ACC112 (cell line): ENCODE measurements around the gene PPP1R7.

Experiments used
- H2AFZ ChIP-seq: fragments of 200-600 bp; sonication (generic); one replicate; pipeline ENCODE4 v1.6.0; 2017; ENCODE audit warnings: antibody characterized with exemption, low read length; ENCODE audit not compliant: unreplicated experiment
- H3K27ac ChIP-seq: fragments of 200-600 bp; sonication (generic); 2 replicates; pipeline ENCODE4 v1.5.1; 2014; ENCODE audit warnings: low read depth, mild to moderate bottlenecking, antibody characterized with exemption, low read length, moderate library complexity
- H3K27me3 ChIP-seq: fragments of 200-600 bp; sonication (generic); 2 replicates; pipeline ENCODE4 v1.6.1; 2014; ENCODE audit warnings: mild to moderate bottlenecking, antibody characterized with exemption, low read length, moderate library complexity, mixed read lengths; ENCODE audit not compliant: insufficient read depth
- H3K36me3 ChIP-seq: fragments of 200-600 bp; sonication (generic); 2 replicates; pipeline ENCODE4 v1.6.1; 2016; ENCODE audit warnings: mild to moderate bottlenecking, antibody characterized with exemption, low read length, moderate library complexity, mixed read lengths; ENCODE audit not compliant: insufficient read depth
- H3K4me1 ChIP-seq: fragments of 200-600 bp; sonication (generic); one replicate; pipeline ENCODE4 v1.6.1; 2016; ENCODE audit warnings: low read length, mixed read lengths; ENCODE audit not compliant: insufficient read depth, unreplicated experiment, control insufficient read depth
- H3K4me3 ChIP-seq: fragments of 200-600 bp; sonication (generic); 2 replicates; pipeline ENCODE4 v1.5.1; 2014; ENCODE audit warnings: mild to moderate bottlenecking, low read depth, low read length
- H3K79me2 ChIP-seq: fragments of 200-600 bp; sonication (generic); one replicate; pipeline ENCODE4 v1.6.0; 2016; ENCODE audit warnings: low read length; ENCODE audit not compliant: control insufficient read depth, unreplicated experiment, insufficient read depth

PPP1R7 gene

DNA sequence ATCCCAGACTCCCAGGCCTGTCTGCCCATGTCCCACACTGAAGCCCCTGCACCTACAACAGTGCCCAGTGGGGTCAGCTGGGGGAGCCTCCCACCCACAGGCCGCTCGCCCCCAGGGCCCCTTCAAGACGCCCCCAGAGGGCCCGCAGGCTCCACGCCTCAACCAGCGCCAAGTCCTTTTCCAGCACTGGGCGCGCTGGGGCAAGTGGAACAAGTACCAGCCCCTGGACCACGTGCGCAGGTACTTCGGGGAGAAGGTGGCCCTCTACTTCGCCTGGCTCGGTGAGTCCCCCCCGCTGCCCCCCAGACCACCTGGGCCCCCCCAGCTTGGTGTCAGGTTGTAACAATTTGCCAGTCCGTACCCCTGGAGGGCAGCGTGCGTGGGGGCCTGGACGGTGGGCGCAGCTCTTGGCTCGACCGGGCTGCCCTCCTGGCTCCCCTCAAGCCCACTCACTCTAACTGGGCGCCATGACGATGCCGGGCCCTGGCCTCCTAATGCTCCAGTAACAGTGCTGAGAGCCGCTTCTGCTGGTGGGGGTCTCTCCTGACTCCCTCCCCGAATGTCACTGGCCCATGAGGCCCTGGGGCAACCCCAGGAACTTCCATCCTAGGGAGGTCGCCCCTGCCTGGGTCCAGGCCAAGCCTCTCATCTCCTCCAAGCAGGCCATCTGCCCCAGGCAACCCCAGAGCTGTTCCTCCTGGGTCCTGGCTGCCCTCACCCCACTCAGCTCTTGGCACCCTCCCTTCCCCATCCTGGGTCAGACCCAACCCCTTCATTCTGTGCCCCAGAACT is 53.1 kb downstream of the PPP1R7 start:
- no peaks in the 10 kb centered on the region for H3K4me1 ChIP-seq
- H3K36me3 ChIP-seq: no peaks in the 10 kb centered on the region
- no peak overlapping the region for H3K4me3 ChIP-seq
- H2AFZ ChIP-seq: no peak overlapping the region
- H3K79me2 ChIP-seq: no peaks in the 10 kb centered on the region
- H3K27me3 ChIP-seq: no peaks in the 10 kb centered on the region
- no peak overlapping the region for H3K27ac ChIP-seq

GRCh38 chr2:241204010-241204384 is 53.7 kb downstream of the PPP1R7 start:
- no peak overlapping the region for H3K27ac ChIP-seq
- H2AFZ ChIP-seq: no peak overlapping the region
- no peaks in the 10 kb centered on the region for H3K4me1 ChIP-seq
- H3K4me3 ChIP-seq: no peak overlapping the region
- no peaks in the 10 kb centered on the region for H3K36me3 ChIP-seq
- H3K79me2 ChIP-seq: no peaks in the 10 kb centered on the region
- H3K27me3 ChIP-seq: no peaks in the 10 kb centered on the region

GRCh38 chr2:241204490-241204889 is 54.2 kb downstream of the PPP1R7 start:
- Histone ChIP-seq H2AFZ (no peak overlapping the region), H3K27me3 (no peaks in the 10 kb centered on the region), H3K4me3 (no peak overlapping the region), H3K27ac (no peak overlapping the region), H3K36me3 (no peaks in the 10 kb centered on the region), H3K79me2 (no peaks in the 10 kb centered on the region), H3K4me1 (no peaks in the 10 kb centered on the region)

- no peaks in the 10 kb centered on the region for H3K27me3 ChIP-seq
- H3K36me3 ChIP-seq: no peaks in the 10 kb centered on the region
- H2AFZ ChIP-seq: no peak overlapping the region
- H3K27ac ChIP-seq: no peak overlapping the region
- H3K79me2 ChIP-seq: no peaks in the 10 kb centered on the region
- no peak overlapping the region for H3K4me3 ChIP-seq
- no peaks in the 10 kb centered on the region for H3K4me1 ChIP-seq
Observed at GRCh38 chr2:241205086-241205485, 54.8 kb downstream of the PPP1R7 start.

DNA sequence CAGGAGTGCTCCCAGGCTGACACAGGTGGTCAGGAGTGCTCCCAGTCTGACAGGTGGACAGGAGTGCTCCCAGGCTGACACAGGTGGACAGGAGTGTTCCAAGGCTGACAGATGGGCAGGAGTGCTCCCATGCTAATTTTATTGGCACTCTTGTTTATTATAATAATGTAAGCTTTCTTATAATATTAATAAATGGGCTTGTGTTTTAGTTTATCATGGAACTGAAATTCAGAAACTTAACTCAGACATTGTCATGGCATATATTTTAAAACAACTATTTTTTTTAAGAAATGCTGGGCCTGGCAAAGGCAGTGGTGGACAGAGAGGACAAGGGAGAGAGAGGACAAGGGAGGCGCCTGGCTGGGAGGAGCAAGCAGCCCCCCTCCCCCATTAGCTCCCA is 56.9 kb downstream of the PPP1R7 start:
- no peak overlapping the region for H3K4me3 ChIP-seq
- H3K79me2 ChIP-seq: no peaks in the 10 kb centered on the region
- H3K27me3 ChIP-seq: peaks cover 2% of the 10 kb centered on the region
- no peaks in the 10 kb centered on the region for H3K36me3 ChIP-seq
- no peak overlapping the region for H2AFZ ChIP-seq
- H3K27ac ChIP-seq: no peak overlapping the region
- no peaks in the 10 kb centered on the region for H3K4me1 ChIP-seq

DNA sequence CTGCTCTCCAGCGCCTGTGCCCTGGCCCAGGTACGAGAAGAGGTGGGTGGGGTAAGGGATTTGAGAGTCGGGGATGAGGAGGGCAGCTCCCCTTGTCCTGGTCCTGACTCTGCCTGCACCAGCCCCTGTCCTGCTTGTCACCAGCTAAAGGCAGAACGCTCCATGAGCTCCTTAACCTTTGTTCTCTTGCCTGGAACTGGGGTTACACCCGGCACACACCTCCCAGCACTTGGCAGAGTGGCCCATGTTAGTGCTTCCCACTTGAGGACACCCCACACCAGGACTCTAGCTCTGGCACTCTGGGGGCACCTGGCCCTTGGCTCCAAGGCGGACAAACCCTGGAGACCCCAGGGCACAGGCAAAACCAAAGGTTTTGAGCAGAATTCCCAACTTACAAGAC is 57.4 kb downstream of the PPP1R7 start:
- H3K36me3 ChIP-seq: no peaks in the 10 kb centered on the region
- no peaks in the 10 kb centered on the region for H3K4me1 ChIP-seq
- H3K79me2 ChIP-seq: no peaks in the 10 kb centered on the region
- peaks cover 7% of the 10 kb centered on the region for H3K27me3 ChIP-seq
- H2AFZ ChIP-seq: no peak overlapping the region
- H3K27ac ChIP-seq: no peak overlapping the region
- no peak overlapping the region for H3K4me3 ChIP-seq

DNA sequence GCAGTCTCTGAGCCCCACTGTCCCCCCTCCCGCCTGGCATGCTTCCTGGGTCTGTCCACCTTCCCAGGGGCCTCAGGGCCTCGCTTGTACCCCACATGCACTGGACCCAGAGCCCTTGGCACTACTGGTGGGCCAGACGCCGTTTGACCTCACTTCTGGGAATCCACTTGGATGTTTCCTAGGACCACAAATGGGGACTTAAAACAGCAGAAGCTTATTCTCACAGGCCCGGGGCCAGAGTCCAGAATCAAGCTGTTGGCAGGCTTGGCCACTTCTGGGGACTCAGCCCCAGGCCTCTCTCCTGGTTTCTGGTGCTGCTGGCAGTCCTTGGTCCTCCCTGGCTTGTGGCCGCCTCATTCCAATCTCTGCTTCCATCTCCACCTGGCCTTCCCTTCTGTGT is 57.8 kb downstream of the PPP1R7 start:
- H3K79me2 ChIP-seq: no peaks in the 10 kb centered on the region
- H2AFZ ChIP-seq: no peak overlapping the region
- no peaks in the 10 kb centered on the region for H3K36me3 ChIP-seq
- H3K27ac ChIP-seq: no peak overlapping the region
- H3K27me3 ChIP-seq: peaks cover 9% of the 10 kb centered on the region
- no peak overlapping the region for H3K4me3 ChIP-seq
- no peaks in the 10 kb centered on the region for H3K4me1 ChIP-seq

DNA sequence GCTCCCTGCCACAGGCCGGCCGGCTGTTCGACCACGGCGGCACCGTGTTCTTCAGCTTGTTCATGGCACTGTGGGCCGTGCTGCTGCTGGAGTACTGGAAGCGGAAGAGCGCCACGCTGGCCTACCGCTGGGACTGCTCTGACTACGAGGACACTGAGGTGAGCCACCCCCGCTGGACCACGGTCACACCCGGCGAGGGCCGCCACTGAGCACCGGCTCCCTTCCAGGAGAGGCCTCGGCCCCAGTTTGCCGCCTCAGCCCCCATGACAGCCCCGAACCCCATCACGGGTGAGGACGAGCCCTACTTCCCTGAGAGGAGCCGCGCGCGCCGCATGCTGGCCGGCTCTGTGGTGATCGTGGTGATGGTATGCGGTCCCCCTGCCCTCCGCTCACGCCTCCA is 59.0 kb downstream of the PPP1R7 start:
- Histone ChIP-seq H2AFZ (no peak overlapping the region), H3K27me3 (peaks cover 17% of the 10 kb centered on the region), H3K36me3 (no peaks in the 10 kb centered on the region), H3K27ac (no peak overlapping the region), H3K4me1 (no peaks in the 10 kb centered on the region), H3K4me3 (no peak overlapping the region), H3K79me2 (no peaks in the 10 kb centered on the region)

- H3K4me3 ChIP-seq: no peak overlapping the region
- no peaks in the 10 kb centered on the region for H3K36me3 ChIP-seq
- no peaks in the 10 kb centered on the region for H3K4me1 ChIP-seq
- H3K27ac ChIP-seq: no peak overlapping the region
- H3K79me2 ChIP-seq: no peaks in the 10 kb centered on the region
- H3K27me3 ChIP-seq: peaks cover 30% of the 10 kb centered on the region
- no peak overlapping the region for H2AFZ ChIP-seq
Observed at GRCh38 chr2:241211276-241211675, 61.0 kb downstream of the PPP1R7 start.

DNA sequence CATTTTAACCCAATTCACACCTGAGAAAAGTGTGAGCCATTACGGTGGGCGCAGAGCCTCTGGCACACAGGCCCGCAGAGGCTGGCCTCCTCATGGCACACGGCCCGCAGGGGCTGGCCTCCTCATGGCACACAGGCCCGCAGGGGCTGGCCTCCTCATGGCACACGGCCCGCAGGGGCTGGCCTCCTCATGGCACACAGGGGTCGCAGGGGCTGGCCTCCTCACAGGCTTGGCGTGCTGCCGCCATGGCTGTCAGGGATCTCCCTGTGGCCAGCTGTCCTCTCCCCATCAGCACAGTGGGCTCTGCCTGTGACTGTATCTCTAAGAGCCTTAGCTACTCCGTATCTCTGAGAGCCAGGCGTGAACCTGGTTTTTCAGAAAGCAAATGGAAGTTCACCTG is 62.8 kb downstream of the PPP1R7 start:
- peaks cover 30% of the 10 kb centered on the region for H3K27me3 ChIP-seq
- H3K79me2 ChIP-seq: no peaks in the 10 kb centered on the region
- H2AFZ ChIP-seq: no peak overlapping the region
- H3K4me1 ChIP-seq: no peaks in the 10 kb centered on the region
- H3K27ac ChIP-seq: no peak overlapping the region
- no peak overlapping the region for H3K4me3 ChIP-seq
- H3K36me3 ChIP-seq: no peaks in the 10 kb centered on the region

GRCh38 chr2:241213567-241213966 is 63.3 kb downstream of the PPP1R7 start:
- peaks cover 30% of the 10 kb centered on the region for H3K27me3 ChIP-seq
- no peaks in the 10 kb centered on the region for H3K36me3 ChIP-seq
- H3K4me3 ChIP-seq: no peak overlapping the region
- H3K4me1 ChIP-seq: no peaks in the 10 kb centered on the region
- H3K79me2 ChIP-seq: no peaks in the 10 kb centered on the region
- H3K27ac ChIP-seq: no peak overlapping the region
- H2AFZ ChIP-seq: no peak overlapping the region
